ENCODE results near the gene ZNF629.

The ZNF629 gene

GRCh38 chr16:30740364-30741251 lies 46.4 kb downstream of the ZNF629 start:
- no peak overlapping the region for H3K4me3 ChIP-seq (ENCODE audit: low read length)
- no peak for TF ChIP-seq ZNF274 (IDR thresholded peaks at IDR 0.05; ENCODE audit: low read depth, low read length)

GRCh38 chr16:30738984-30739951 lies 47.7 kb downstream of the ZNF629 start:
- no peak for TF ChIP-seq ZNF274 (IDR thresholded peaks at IDR 0.05; ENCODE audit: low read depth, low read length)
- no peak overlapping the region for H3K4me3 ChIP-seq (ENCODE audit: low read length)

- TF ChIP-seq ZNF274 (IDR thresholded peaks at IDR 0.05; ENCODE audit: low read depth, low read length) = no peak
- H3K4me3 ChIP-seq (ENCODE audit: low read length) = no peak overlapping the region
These were observed 49.0 kb downstream of the ZNF629 start for GRCh38 chr16:30737794-30738648.

DNA sequence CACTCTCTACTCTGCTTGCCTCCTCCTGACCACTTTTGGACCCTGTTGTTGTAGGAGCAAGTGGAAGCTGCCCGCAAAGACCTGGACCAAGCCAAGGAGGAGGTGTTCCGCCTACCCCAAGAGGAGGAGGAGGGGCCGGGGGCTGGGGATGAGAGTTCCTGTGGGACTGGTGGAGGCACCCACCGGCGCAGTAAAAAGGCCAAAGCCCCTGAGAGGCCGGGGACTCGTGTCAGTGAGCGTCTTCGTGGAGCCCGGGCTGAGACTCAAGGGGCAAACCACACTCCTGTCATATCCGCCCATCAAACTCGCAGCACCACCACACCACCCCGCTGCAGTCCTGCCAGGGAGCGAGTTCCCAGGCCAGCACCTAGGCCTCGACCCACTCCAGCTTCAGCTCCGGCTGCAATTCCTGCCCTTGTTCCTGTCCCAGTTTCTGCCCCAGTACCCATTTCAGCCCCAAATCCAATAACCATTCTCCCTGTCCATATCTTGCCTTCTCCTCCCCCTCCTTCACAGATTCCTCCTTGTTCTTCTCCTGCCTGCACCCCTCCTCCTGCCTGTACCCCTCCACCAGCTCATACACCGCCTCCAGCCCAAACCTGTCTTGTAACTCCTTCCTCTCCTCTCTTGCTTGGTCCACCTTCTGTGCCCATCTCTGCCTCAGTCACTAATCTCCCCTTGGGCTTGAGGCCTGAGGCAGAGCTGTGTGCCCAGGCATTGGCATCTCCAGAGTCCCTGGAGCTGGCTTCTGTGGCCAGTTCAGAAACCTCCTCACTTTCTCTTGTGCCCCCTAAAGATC lies 49.8 kb downstream of the ZNF629 start:
- H3K4me3 ChIP-seq (ENCODE audit: low read length) = no peak overlapping the region
- no peak for TF ChIP-seq ZNF274 (IDR thresholded peaks at IDR 0.05; ENCODE audit: low read depth, low read length)

GRCh38 chr16:30731411-30731810 lies 55.6 kb downstream of the ZNF629 start:
- no peak for TF ChIP-seq ZNF274 (IDR thresholded peaks at IDR 0.05; ENCODE audit: low read depth, low read length)

GRCh38 chr16:30728899-30729672 lies 57.9 kb downstream of the ZNF629 start:
- no peak overlapping the region for H3K4me3 ChIP-seq (ENCODE audit: low read length)
- no peak for TF ChIP-seq ZNF274 (IDR thresholded peaks at IDR 0.05; ENCODE audit: low read depth, low read length)

More at GRCh38 chr16:30731411-30731810, 55.6 kb downstream of the ZNF629 start:
- no peak overlapping the region for H3K4me3 ChIP-seq (ENCODE audit: low read length)
